Smooth muscle cell of the pulmonary artery (primary cell): ENCODE results near the gene WSB2. TPM values are rescaled to one million over a fixed set of nuclear protein-coding genes. Genes with fewer than 3 reads are reported as not detected.

ENCODE experiments used
- total RNA-seq: library from RNA; depleted of rRNA; stranded (reverse); fragments of >200 nt; gene quantifications from 2 replicates; pipeline ENCODE4 v1.2.3, GENCODE V29; 2014

WSB2 gene
- 193 and 237 TPM in 2 replicates for total RNA-seq

GRCh38 chr12:118061011-118061872 lies at the start of gene WSB2:
TSS of gene WSB2 (minus strand) at chr12:118061179. CDS start at chr12:118061048, 131 bp downstream.

GRCh38 chr12:118103601-118104382 lies 42.8 kb upstream of the WSB2 start, which contains the start of gene VSIG10:
TSS of gene VSIG10 (minus strand) at chr12:118104011. CDS start at chr12:118103671, 340 bp downstream.

GRCh38 chr12:118016424-118017264 lies 44.3 kb downstream of the WSB2 start, which contains the start of gene RFC5:
TSS of gene RFC5 (plus strand) at chr12:118016703. CDS start at chr12:118016828, 125 bp downstream.

Other genes starting within 250 kb of the WSB2 start
- under 0.01 TPM in 2 replicates for gene KSR2, start 92.2 kb downstream of the WSB2 start, total RNA-seq
- gene RFC5, start 44.5 kb downstream of the WSB2 start, total RNA-seq: 6.0 and 12.2 TPM in 2 replicates
- gene VSIG10, start 42.8 kb upstream of the WSB2 start, total RNA-seq: 10.8 and 14.8 TPM in 2 replicates
- gene PEBP1, start 74.9 kb upstream of the WSB2 start, total RNA-seq: 182 and 290 TPM in 2 replicates